GM23338 (cell line): Measurements from ENCODE around the gene ENOX1. TPM values are rescaled to one million over a fixed set of nuclear protein-coding genes. Genes with fewer than 3 reads are reported as not detected.

Experiments used
- ATAC-seq: fragments of 200-7000 bp; cut with Tn5 transposase; 3 replicates; pipeline ENCODE4 v1.9.1; 2020
- DNase-seq: peaks from one replicate; pipeline ENCODE4 v3.0.0-alpha.2; 2015; ENCODE audit warnings: low spot score
- H2AFZ ChIP-seq: fragments of 200-600 bp; sonication (generic); 2 replicates; pipeline ENCODE4 v1.8.0; 2016; ENCODE audit warnings: antibody characterized with exemption, mild to moderate bottlenecking, moderate library complexity
- H3F3A ChIP-seq: fragments of 200-600 bp; sonication (generic); replicated peaks from 2 replicates; pipeline ENCODE4 v1.8.0; 2017; ENCODE audit warnings: antibody characterized with exemption, mixed run types, low read depth
- H3K27ac ChIP-seq: fragments of 200-600 bp; sonication (generic); 2 replicates; pipeline ENCODE4 v1.6.1; 2016; ENCODE audit warnings: low read depth
- H3K27me3 ChIP-seq: fragments of 200-600 bp; sonication (generic); 2 replicates; pipeline ENCODE4 v1.8.0; 2016; ENCODE audit warnings: mild to moderate bottlenecking, mixed run types, moderate library complexity; ENCODE audit not compliant: insufficient read depth
- H3K36me3 ChIP-seq: fragments of 200-600 bp; sonication (generic); 2 replicates; pipeline ENCODE4 v1.8.0; 2016; ENCODE audit warnings: mild to moderate bottlenecking; ENCODE audit not compliant: insufficient read depth
- H3K4me1 ChIP-seq: fragments of 200-600 bp; sonication (generic); 2 replicates; pipeline ENCODE4 v1.8.0; 2016; ENCODE audit warnings: mild to moderate bottlenecking, moderate library complexity; ENCODE audit not compliant: insufficient read depth
- H3K4me2 ChIP-seq: fragments of 200-600 bp; sonication (generic); 2 replicates; pipeline ENCODE4 v1.7.1; 2017; ENCODE audit warnings: mixed run types
- H3K4me3 ChIP-seq: fragments of 200-600 bp; sonication (generic); 2 replicates; pipeline ENCODE4 v1.6.1; 2016; ENCODE audit warnings: mixed run types
- H3K79me2 ChIP-seq: fragments of 200-600 bp; sonication (generic); replicated peaks from 2 replicates; pipeline ENCODE4 v1.8.0; 2017; ENCODE audit warnings: mild to moderate bottlenecking; ENCODE audit not compliant: insufficient read depth
- H3K9me2 ChIP-seq: fragments of 200-600 bp; sonication (generic); 2 replicates; pipeline ENCODE4 v1.8.0; 2017; ENCODE audit not compliant: insufficient read depth
- H4K20me1 ChIP-seq: fragments of 200-600 bp; sonication (generic); replicated peaks from 2 replicates; pipeline ENCODE4 v1.8.0; 2017; ENCODE audit warnings: mild to moderate bottlenecking; ENCODE audit not compliant: insufficient read depth
- H3K27ac Mint-ChIP-seq: 2 replicates; pipeline ENCODE4 v1.8.0; 2020; ENCODE audit warnings: inconsistent platforms, mild to moderate bottlenecking, moderate library complexity, mixed read lengths
- H3K27me3 Mint-ChIP-seq: 3 replicates; pipeline ENCODE4 v1.8.0; 2022; ENCODE audit warnings: low read depth, mild to moderate bottlenecking, moderate library complexity, mixed read lengths, inconsistent platforms; ENCODE audit not compliant: insufficient read depth, poor library complexity
- H3K36me3 Mint-ChIP-seq: 3 replicates; pipeline ENCODE4 v1.8.0; 2021; ENCODE audit warnings: low read depth, mild to moderate bottlenecking, inconsistent platforms, moderate library complexity, mixed read lengths
- H3K4me1 Mint-ChIP-seq: 3 replicates; pipeline ENCODE4 v1.8.0; 2020; ENCODE audit warnings: mild to moderate bottlenecking, inconsistent platforms, mixed read lengths
- H3K4me3 Mint-ChIP-seq: 3 replicates; pipeline ENCODE4 v1.8.0; 2021; ENCODE audit warnings: moderate library complexity, mild to moderate bottlenecking, inconsistent platforms, mixed read lengths
- H3K9me3 Mint-ChIP-seq: 3 replicates; pipeline ENCODE4 v1.8.0; 2020; ENCODE audit warnings: moderate library complexity, mild to moderate bottlenecking, inconsistent platforms, mixed read lengths
- CREB1 ChIP-seq: fragments of 250-450 bp; sonication (Bioruptor Pico); IDR thresholded peaks from 2 replicates; pipeline ENCODE4 v1.5.0; 2020; ENCODE audit warnings: low read depth, mild to moderate bottlenecking, moderate library complexity
- CTCF ChIP-seq, 2 experiments: fragments of 200-600 bp in 1 of 2; sonication (generic) in 1 of 2; conservative IDR thresholded peaks; 2 replicates each; pipeline versions ENCODE4 v1.5.1 to v1.6.1; 2016 to 2017; ENCODE audit warnings: antibody characterized with exemption in 2 of 2, low read depth in 2 of 2, mild to moderate bottlenecking in 2 of 2, moderate library complexity in 1 of 2
- ETS1 ChIP-seq: IDR thresholded peaks from 2 replicates; pipeline ENCODE4 v1.6.1; 2016; ENCODE audit warnings: antibody characterized with exemption
- EZH2 ChIP-seq: fragments of 200-600 bp; sonication (generic); IDR thresholded peaks from one replicate; pipeline ENCODE4 v1.8.0; 2017; ENCODE audit warnings: antibody characterized with exemption, mild to moderate bottlenecking, low read depth; ENCODE audit not compliant: unreplicated experiment
- EZH2phosphoT487 ChIP-seq: fragments of 200-600 bp; sonication (generic); IDR thresholded peaks from one replicate; pipeline ENCODE4 v1.8.1; 2018; ENCODE audit warnings: antibody characterized with exemption; ENCODE audit not compliant: unreplicated experiment
- JUNB ChIP-seq: IDR thresholded peaks from one replicate; pipeline ENCODE4 v1.6.1; 2016; ENCODE audit warnings: antibody characterized with exemption; ENCODE audit not compliant: unreplicated experiment
- NANOG ChIP-seq: IDR thresholded peaks from 2 replicates; pipeline ENCODE4 v1.6.1; 2016; ENCODE audit warnings: antibody characterized with exemption, borderline replicate concordance
- POLR2AphosphoS5 ChIP-seq: IDR thresholded peaks from 2 replicates; pipeline ENCODE4 v1.6.1; 2016; ENCODE audit warnings: antibody characterized with exemption, low read depth
- REST ChIP-seq: IDR thresholded peaks from one replicate; pipeline ENCODE4 v1.6.1; 2018; ENCODE audit warnings: antibody characterized with exemption; ENCODE audit not compliant: unreplicated experiment
- STAT1 ChIP-seq: IDR thresholded peaks from one replicate; pipeline ENCODE4 v1.6.1; 2016; ENCODE audit warnings: antibody characterized with exemption; ENCODE audit not compliant: unreplicated experiment
- ZNF114 ChIP-seq: fragments of 250-450 bp; sonication (Bioruptor Pico); IDR thresholded peaks from 2 replicates; pipeline ENCODE4 v1.5.0; 2020; ENCODE audit warnings: mild to moderate bottlenecking, moderate library complexity
- ZNF331 ChIP-seq: fragments of 250-450 bp; sonication (Bioruptor Pico); IDR thresholded peaks from 2 replicates; pipeline ENCODE4 v1.5.0; 2020; ENCODE audit warnings: low read depth, mild to moderate bottlenecking, moderate library complexity
- ZNF462 ChIP-seq: fragments of 250-450 bp; sonication (Bioruptor Pico); IDR thresholded peaks from 2 replicates; pipeline ENCODE4 v1.5.0; 2020; ENCODE audit warnings: mild to moderate bottlenecking, moderate library complexity
- polyA plus RNA-seq: library from polyadenylated mRNA; unstranded; fragments of >200 nt; fragmentation: Nextera tagmentation; extraction: Ambion mirVana; gene quantifications from 2 replicates; pipeline ENCODE4 v1.2.1, GENCODE V29; 2016
- total RNA-seq: library from RNA; depleted of rRNA; stranded (reverse); fragments of >200 nt; shearing (Covaris generic); gene quantifications from 2 replicates; pipeline ENCODE4 v1.2.3, GENCODE V29; 2014

ENOX1 gene
- total and polyA plus RNA-seq, 2 experiments from 2014 or later, result 0.66 to 0.81 TPM

DNA sequence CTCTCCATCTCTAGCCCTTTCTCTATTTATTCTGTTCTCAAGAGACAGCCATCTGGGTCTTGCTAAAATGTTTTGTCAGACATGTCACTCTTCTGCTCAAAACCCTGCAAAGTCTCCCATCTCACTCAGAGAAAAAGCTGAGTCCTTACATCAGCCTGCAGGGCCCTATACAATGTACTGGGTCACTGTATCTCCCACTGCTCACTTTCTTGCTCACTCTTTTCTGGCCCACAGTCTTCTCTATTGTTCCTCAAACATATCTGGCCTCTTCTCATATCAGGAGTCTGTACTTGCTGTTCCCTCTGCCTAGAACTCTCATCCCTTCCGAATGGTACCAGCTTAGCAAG is 189.2 kb downstream of the ENOX1 start:
- Mint-ChIP-seq H3K9me3 (no peaks in the 10 kb centered on the region), H3K27me3 (peaks cover 1% of the 10 kb centered on the region), H3K36me3 (no peaks in the 10 kb centered on the region), H3K4me1 (peaks cover 6% of the 10 kb centered on the region; the same call in 1 of the 3 replicates), H3K27ac (no peak overlapping the region), H3K4me3 (no peak overlapping the region)
- Histone ChIP-seq H3K4me2 (no peak overlapping the region), H3K27ac (no peak overlapping the region), H3K4me1 (no peaks in the 10 kb centered on the region), H3F3A (no peaks in the 10 kb centered on the region), H3K9me2 (0 out of 2 replicates have a peak, but pooled peaks cover 6% of the 10 kb centered on the region), H3K79me2 (no peaks in the 10 kb centered on the region), H3K27me3 (no peaks in the 10 kb centered on the region), H3K4me3 (no peak overlapping the region), H2AFZ (no peak overlapping the region), H3K36me3 (no peaks in the 10 kb centered on the region), H4K20me1 (no peaks in the 10 kb centered on the region)
- no peak for DNase-seq
- ATAC-seq, result no peak
- TF ChIP-seq ZNF114 (CRISPR knock-in tag) (no peak), EZH2 (no peak), POLR2AphosphoS5 (no peak), ZNF331 (CRISPR knock-in tag) (no peak), CREB1 (no peak), ETS1 (no peak), STAT1 (no peak), NANOG (no peak), JUNB (no peak), CTCF (conservative IDR thresholded peaks at IDR 0.05; ENCODE audit: low read depth in 2 of 2) (no peak), EZH2phosphoT487 (no peak), ZNF462 (CRISPR knock-in tag) (no peak), REST (no peak)
